HK-2 (cell line): ENCODE results near the gene ADAMTSL2.

Source experiments
- DNase-seq: peaks from one replicate; pipeline ENCODE4 v3.0.0-alpha.2; 2018; ENCODE audit not compliant: unreplicated experiment

ADAMTSL2 gene

DNA sequence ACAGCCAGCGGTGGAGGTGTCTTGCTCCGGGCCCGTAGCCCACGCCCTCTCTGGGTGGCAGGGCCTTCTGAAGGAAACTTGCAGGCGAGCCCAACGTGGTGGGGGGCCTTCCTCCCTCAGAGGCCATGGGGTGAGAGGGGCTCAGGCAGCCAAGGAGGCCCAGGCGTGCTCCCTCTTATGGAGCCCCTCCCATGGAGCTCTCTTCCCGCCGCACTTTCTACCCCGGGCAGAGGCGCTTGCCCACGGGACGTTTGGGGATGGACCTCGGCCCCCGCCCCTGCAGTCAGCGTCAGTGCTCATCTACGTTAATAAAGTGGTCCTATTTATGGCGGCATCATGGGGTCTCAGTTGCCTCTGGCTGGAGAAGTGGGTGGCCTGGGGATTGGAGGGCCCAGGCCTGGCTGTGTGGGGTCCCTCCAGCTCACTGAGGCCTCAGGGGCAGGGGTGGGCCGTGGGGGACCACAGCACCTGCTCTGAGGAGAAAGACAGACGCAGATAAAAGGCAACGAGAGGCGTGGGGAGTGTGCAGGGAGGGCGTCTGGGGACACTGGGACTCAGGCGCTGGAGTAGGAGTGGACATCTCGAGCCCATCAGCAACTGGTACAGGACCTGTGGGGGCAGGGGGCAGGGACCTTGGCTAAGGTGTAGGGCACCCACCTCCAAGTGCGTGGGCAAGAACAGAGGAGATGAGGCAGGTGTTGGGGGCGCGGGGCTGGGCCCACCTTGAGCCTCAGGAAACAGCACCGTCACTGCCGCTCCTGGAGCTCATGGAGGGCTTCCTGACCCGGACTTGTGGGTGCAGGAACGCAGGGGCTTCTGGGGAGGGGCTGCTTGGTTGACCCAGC is 40.9 kb downstream of the ADAMTSL2 start:
- no peak for DNase-seq

DNA sequence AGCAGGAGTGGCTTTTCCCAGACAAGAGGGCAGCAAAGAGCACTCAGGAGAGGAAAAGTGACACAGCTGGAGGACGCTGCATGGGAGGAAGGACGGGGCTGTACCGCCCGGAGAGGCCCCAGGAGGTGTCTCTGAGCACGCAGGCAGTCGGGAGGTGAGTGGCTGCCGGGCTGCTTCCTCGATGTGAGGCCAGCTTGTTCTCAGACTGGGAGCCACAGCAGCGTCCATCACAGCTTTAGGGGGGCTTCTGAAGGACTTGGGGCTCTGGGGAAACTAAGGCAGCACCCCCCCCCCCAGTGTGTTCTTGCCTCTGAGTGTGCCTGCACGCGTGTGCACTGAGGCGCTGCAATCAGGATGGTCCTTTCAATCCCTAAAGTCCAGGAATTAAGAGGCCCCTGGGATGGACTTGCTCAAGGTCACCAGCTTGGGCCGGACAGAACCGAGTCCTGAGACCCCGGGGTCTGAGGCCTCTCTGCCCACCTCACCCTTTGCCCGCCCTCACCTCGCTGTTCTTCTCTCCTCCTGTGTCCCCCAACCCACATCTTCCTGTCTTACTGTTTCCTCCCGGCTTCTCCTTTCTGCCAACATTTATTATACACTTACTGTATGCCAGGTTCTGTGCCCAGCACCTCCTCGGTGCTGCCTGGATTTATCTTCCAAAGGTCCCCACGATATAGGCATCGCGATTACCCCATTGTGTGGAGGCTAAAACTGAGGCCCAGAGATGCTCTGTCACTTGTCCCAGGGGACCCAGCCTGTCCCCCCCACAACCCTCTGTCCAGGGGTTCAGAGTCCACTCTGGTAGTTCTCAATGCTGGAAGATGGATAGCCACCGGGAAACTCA is 41.7 kb downstream of the ADAMTSL2 start:
- DNase-seq: no peak

DNA sequence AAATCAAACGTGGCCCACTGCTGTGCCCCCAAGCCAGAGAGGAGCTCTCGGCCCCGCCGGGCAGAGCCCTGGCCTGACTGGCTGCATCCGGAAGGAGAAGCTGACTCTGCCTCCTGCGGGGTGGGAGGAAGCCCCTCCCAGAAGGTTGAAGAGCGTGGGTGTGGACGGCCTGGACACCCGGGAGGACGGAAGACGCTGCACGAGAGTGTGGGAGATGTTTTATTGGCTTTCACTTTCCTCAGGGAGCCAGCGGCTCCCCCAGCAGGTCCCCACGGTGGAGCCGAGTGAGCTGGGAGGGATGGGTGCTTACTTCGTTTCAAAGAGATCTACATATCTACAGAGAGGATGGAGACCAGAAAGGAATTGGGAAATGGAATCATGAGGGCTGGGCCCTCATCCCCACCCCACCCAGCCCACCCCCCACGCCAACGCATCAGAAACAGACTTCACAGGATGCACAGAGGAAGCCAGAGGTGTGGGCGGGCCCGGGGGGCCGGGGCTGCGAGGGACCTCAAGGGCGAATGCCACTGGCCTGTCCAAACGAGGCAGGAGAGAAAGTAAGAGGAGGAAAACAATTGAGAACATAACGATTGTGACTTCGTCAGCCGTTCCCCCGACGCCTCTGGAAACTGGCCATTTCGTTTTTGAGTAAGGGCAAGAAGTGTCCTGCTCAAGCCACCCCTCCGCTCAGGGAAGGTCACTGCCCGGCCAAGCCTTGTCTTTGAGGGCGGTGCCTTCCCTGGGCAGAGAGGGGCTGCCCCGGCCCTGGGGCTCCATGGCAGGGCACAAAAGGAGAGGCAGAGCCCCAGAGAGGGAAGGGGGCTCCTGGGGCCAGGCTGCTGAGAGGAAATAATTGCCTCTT is 42.6 kb downstream of the ADAMTSL2 start:
- DNase-seq: no peak

DNA sequence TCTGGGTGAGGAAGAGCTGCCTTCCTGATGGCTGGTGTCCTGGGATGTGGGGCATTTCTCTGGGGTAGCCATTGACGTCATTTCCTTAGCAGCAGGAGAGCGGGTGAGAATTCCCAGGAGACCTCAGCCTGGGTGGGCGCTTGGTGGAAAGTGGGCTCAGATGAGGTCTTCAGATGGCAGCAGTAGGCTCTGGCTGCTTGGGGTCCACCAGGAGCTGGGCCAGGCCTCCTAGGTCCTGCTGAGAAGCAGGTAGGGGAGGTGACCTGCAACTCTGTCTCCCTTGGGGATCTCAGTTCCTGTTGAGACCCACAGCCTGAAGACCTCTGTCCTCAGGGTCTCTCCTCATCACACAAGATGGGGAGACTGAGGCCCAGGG is 43.2 kb downstream of the ADAMTSL2 start:
- DNase-seq: no peak

DNA sequence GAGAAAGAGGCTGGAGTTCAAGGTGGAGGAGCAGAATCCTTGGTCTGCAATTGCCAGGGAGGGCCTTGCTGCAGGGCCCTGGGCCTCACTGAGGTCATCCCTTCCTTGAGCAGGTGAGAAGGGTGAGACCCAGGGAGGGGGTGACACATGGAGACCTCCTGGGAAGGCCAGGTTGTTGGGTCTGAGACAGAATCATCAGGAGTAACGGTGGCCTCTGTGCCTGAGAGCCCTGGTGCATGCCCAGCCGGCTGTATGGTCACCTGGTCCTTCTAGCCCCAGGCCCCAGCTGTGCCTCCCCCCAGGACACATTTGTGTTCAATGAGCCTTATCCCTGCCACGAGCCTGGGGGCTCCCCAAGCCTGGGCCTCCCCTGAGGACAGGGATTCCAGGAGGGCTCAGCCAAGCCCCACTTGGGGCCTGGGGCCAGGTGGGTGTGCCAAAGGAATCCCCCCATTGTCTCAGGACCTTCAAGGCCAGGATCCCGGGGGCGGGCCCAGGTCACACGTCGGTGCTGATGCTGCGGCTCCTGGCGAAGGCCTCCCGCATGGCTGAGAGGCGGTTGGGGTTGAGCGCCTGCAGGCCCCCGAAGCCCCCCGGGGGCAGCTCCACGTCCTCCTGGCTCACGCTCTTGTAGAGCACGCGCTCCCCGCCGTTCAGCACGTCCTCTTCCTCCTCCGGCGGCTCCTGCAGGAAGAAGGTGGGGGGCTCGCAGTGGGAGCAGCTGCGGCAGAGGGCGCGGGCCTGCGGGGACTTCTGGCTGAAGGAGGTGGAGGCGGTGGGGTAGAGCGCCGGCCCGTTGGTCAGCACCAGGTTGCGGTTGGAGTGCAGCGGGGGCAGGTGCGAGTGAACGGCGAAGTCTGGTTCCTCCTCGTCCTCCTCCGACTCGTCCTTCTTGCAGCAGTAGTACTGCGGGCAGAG is 44.3 kb downstream of the ADAMTSL2 start:
- no peak for DNase-seq

DNA sequence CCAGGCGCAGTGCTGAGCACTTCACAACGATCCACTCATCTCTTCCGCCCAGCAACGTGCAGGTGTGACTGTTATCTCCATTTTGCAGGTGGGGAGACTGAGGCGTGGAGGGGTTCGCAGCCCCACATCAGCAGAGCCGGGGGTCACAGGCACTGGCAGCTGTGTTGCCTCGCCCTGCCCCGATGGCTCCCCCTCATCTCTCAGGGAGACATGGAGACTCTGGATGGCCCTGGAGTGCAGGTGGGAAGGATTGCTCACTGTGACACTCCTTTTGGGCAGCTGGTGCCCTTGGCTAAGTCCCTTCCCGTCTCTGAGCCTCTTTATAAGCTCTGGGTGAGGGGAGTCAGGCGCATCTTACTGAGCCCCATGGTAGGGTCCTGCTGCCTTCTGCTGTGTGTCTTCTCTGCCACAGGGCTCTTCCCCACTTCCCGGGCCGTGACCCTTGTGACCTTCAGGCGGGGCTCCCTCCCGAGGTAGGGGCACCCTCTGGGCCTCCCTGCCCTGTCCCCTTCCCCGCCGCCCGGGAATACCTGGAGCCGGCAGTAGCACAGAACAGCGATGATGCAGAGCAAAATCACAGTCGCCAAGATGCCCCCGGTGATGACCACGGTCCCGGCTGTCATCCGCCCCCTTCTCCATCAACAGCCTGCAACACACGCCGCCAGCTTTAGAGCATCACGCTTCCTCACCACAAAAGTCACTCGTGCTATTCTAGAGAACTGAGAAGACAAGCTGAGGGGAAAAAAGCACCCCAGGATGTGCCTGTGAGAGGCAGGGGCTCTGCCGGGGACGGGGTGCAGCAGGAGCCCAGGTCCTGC is 45.3 kb downstream of the ADAMTSL2 start:
- no peak for DNase-seq

DNA sequence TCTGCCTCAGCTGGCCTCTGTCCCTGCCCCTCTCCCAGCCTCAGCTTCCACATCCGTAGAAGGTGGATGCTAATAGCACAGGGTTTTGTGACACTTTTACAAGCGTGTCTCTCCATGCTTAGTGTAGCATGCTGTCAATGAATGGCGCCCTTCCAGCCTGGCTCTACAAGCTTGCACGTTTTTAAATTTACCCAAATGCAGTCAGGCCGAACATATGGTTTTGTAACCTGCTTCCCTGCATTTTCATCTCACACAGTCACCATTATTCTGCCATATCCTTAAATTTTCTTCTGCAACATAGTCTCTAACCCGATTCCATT is 45.9 kb downstream of the ADAMTSL2 start:
- DNase-seq: no peak

DNA sequence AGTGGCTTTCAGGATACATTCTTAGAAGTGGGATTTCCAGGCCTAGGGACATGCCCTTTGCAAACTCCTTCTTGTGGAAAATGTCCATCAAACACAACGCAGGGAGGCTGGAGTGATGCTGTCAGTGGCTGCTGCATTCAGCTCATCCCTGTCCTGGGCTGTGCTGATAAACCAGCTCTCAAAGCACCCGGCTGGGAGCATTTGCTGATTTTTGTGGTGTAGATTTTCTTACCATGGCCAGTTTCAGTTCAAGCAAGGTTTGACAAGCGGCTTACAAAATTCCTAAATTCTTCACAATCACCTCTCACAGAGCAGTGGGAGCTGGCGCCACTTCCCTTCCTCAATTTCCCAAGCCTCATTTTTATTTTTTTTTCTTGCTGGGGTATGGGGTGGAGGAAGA is 46.5 kb downstream of the ADAMTSL2 start:
- DNase-seq: no peak

DNA sequence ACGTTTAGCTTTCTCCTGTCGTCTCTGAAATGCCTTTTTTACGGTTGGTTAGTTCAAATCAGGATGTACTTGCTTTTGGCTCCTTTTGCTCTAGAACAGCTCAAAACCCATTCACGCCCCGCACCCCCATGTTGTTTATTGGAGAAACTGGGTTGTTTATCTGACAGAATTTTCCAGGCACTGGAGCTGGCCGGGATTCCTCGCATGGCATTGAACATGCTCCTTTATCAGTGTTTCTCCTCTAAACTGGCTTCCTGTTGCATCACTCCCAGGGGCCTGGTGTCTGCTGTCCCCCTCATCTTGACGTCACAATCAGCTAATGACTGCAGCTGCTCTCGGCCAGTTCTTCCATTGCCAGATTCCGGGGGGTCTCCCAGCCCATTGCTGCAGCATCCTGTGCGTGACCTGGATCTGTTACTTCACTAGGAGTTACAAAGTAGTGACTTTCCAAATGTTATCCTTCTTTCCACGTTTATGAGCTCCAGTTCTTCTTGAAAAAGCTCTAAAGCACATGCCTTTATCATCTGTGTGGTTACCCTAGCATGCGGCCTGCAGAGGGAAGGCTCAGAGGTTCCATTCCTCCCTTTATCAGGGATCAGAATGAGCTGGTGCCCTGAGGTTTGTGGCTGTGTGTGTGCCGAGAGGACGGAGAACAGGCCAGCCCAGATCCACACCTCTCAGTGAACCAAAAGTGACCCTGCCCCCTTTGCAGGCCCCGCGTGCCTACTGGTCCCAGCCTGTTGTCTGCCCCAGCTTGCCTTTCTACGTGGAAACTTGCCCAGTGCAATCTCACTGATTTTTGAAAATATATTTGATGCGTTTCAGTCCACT is 47.2 kb downstream of the ADAMTSL2 start:
- no peak for DNase-seq

DNA sequence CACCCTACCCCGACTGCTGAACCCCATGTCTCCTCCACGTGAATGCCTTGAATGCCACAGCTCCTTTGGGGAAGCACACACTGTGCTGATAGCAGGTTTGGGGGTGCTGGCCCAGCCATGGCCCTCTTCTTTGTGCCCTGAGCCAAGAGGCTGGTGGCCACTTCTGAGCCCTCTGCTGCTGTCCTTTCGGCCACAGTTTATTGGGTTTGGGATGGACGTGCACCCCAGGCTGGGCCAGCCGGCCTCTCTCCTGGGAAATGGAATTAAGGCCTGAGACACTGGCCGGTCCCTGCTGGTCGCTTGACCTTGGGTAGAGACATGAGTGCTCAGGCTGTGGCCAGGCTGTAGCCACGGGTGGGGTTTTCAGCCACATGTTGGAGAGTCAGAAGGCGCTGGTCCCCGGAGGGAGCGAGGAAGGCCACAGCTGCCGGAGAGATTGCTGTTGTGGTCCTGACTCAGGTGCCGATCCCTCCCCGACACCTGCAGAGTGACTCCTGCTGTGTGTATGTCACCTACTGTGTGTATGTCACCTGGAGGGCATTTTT is 48.1 kb downstream of the ADAMTSL2 start:
- DNase-seq: no peak

DNA sequence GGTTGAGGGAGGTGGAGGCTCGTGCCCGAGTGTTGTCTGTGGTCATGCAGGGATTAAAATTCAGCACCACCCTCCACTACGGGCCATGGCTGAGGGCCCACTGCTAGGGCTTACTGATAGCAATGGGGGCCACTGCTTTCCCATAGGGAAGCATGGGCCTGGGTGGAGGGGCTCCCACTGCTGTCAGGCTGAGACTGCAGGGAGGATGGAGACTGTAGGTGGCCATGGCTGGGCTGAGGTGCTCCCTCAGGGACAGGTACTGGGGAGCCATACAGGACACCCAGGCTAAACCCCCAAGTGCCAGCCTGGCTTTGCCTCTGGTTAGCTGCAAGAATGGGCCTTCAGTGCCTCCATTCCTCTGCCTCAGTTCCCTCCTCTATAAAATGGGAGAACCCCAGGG is 48.6 kb downstream of the ADAMTSL2 start:
- DNase-seq: no peak

DNA sequence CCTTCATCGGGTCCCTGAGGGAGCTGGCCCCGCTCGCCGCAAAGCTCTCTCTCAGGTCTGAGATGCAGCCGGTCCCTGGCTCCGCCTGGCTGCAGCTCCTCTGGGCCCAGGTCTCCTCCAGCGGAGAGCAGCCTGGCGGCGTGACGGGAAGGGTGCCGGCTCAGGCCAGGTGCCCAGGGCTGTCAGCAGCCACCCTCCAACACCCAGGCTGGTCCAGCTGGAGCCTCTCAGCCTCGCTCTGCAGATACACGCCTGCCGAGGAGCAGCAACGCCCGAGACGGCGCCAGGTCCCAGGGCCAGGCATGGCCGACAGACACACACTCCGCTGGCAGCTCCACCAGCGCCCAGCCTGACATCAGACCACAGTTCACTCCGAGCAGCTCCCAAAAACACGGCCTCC is 49.1 kb downstream of the ADAMTSL2 start:
- DNase-seq: no peak

DNA sequence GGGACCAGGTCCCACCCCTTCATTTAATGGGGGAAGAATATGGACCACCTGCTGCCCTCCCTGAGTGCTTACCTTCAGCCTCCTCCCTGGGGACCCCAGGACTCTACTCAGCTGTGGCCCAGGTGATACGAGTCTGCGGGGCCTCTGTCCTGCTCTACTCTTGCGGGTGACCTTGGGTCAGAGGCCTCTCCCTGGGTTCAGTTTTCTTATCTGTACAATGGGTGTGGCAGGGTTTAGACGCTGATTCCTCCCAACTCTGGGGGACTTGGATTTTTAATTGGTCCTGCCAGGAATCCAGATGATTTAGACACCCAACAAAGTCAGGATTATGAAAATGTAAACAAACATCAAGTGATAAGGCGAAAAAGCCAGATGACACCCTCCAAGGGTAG is 49.7 kb downstream of the ADAMTSL2 start:
- no peak for DNase-seq

DNA sequence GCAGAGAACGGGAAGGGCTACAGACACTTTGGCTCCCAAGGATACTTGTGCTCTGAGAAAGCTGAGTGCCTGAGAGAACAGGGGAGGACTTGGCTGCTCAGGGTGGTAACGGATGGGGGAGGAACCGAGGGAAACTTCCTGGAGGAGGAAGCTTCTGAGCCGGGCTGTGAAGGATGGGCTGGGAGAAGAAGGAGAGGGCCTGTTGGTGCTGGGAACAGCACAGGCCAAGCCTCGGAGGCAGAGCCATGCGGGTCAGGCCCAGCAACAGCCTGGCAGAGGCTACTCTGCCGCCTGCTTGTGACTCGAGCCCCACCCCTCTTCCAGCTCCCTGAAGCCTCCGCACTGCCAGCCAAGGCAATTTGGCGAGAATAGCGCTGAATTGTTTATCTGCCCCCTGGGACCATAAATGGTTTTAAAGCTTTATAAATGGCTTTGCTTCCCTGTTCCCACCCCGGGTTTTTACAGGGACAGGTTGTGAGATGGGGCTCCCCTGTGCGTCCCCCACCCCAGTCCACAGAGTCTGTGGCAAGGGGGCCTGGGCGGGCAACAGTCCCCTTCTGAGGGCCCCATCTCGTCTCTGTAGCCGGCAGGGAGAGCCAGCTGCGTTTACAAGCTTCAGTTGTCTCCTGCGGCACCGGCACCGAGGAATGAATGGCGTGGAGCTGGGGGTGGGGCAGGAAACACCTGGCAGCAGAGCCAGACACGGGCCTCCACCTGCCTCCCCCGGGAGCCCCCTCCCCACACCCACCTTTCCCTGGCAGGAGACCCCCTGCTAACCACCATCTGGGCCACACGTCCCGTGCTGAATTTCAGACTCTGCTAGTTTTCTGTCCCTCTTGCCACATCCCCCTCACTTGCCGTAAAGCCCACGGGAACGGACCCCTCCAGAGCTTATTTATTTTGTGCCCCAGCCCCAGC is 50.3 kb downstream of the ADAMTSL2 start:
- no peak for DNase-seq

DNA sequence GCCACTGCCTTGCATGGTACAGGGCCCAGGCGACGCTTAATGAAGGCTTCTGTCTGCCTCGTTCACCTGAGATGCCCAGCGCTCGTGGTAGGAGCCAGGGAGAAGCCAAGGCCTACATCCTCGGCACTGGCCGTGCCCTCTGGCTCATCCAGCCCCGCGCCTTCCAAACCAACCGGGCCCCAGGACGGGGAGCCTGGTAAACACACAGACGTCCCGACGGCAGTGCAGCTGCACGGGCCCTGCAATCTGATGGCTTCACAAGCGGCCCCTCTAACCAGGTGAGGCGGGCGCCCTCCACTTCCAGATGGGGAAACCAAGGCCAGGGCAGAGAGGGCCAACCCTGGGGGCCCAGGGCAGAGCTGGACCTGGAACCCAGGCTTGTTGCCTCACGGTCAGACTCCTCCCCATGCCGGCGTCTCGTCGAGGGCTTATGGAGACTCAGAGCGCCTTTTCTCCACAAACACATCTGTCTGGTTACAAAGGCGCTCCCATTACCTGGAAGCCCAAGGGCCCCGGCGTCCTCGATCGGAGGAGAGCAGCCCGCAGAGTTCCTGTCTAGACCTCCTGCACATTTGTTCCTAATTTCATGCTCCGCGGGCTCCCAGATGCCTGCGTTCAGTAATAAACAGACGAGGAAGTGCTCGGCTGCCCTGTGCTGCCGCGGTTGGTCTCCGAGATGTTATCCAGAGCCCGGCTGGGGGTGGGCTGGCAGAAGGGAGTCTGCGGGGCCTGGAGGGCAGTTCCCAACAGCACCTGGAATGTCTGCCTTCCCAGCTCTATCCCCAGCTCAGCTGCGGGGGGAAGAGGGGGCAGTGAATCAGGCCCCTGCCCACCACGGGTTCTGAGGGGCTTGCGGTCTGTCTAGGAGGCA is 51.2 kb downstream of the ADAMTSL2 start:
- DNase-seq: no peak

DNA sequence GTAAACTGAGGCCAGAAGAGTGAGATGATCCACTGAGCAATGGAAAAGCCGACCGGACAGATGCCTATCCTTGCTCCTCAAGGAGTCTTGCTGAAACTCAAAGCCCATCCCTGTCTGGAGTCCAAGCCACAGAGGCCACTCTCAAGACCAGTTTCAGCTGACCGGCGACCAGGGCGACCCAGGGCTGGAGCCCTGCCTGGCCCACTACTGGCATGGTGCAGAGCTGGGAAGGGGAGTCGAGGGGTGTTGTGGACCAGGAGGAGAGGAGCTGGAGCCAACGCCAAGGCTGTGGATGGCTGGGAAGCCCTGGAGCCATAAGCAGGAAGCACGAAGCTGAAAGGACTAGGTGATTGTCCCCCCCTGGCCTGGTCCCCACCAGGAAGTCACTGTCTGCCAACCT is 52.5 kb downstream of the ADAMTSL2 start:
- no peak for DNase-seq

DNA sequence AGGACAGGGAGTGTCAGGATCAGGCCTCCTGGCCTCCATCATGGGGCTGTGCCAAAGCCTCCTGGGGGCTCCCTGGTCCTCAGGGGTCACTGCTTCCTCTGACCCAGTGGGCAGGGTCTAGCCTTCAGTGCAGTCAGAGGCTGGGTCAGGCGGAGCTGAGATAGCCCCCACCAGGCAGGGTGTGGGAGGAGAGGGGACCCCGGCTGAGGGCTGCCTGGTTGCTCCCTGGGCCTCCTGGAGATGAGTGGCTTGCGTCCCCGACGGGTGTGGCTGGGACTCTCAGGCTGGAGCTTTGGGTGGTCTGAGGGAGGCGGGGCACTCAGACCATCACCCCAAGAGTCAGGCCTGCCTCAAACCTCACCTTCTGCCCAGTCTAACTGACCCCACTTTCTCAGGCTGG is 53.0 kb downstream of the ADAMTSL2 start:
- no peak for DNase-seq
